ENCODE measurements around the gene MAP3K10. TPM values are rescaled to one million over a fixed set of nuclear protein-coding genes. Genes with fewer than 3 reads are reported as not detected.

MAP3K10 gene
- total and polyA plus RNA-seq, 12 donors, result 10.8 to 31.2 (median 15.8) TPM

DNA sequence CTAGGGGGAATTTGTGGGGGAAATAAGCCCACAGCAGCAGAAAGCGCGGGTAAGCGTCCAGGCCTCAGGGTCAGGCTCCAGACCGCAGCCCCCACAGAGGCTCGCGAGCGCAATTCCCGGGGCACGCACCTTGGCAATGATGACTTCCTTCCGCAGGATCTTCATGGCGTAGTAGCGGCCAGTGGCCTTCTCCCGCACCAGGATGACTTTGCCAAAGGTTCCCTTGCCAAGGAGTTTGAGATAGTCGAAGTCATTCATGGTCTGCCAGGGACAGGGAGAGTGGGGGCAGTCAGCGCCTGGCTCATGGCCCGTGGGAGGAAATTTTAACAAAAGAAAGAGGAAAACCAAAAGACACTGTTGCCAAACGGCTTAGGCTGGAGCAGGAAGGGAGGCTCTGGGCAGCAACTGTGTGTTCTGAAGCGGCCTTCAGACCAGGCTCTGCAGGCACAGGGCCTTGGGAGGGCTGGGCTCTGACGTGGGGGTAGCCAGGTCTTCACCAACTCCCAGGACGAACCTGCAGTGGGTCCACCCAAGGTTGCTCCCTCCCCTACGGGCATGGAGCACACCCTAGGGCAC is 50.7 kb downstream of the MAP3K10 start:
- ATAC-seq (peak; percentile 85 to 94 (median 89)), DNase-seq (peak; percentile 69 to 83)
- Histone ChIP-seq H3K27ac (peak overlapping the region in 9 of 10 donors; percentile 16 to 79 (median 67)), H3K27me3 (no peaks in the 10 kb centered on the region), H3K9me3 (no peaks in the 10 kb centered on the region), H3K36me3 (peaks cover 0 to 55% (median 27%) of the 10 kb centered on the region in 9 donors), H3K4me3 (no peak overlapping the region), H3K4me1 (peaks cover 12 to 47% (median 30%) of the 10 kb centered on the region in 9 donors)
- intact Hi-C loops (cut with DNase I), result no loop called here
- TF ChIP-seq, protein P1, sequence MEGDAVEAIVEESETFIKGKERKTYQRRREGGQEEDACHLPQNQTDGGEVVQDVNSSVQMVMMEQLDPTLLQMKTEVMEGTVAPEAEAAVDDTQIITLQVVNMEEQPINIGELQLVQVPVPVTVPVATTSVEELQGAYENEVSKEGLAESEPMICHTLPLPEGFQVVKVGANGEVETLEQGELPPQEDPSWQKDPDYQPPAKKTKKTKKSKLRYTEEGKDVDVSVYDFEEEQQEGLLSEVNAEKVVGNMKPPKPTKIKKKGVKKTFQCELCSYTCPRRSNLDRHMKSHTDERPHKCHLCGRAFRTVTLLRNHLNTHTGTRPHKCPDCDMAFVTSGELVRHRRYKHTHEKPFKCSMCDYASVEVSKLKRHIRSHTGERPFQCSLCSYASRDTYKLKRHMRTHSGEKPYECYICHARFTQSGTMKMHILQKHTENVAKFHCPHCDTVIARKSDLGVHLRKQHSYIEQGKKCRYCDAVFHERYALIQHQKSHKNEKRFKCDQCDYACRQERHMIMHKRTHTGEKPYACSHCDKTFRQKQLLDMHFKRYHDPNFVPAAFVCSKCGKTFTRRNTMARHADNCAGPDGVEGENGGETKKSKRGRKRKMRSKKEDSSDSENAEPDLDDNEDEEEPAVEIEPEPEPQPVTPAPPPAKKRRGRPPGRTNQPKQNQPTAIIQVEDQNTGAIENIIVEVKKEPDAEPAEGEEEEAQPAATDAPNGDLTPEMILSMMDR (IDR thresholded peaks at IDR 0.05), result no peak
- WGBS, 2 donors, result 28 to 35% methylated on average over 21 of the region's 21 CpGs

DNA sequence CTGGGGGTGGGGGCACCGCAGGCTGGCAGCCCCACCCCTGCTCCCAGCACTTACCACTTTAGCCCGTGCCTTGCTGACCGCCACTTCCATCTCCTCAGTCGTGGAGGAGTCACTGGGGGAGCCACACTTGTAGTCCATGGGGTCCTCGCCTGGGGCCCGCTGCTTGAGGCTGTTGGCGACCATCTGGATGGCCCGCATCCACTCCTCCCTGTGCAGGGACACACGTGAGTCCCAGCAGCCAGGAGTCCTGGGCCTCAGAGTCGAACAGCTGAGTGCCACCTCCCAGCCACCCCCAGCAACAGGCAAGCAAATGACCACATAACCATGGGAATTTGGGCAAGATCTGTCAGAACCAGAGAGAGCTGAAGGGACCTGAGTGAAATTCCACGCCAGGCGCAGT is 51.3 kb downstream of the MAP3K10 start:
- peaks cover 0 to 50% (median 22%) of the 10 kb centered on the region in 9 donors for H3K36me3 ChIP-seq
- H3K27me3 ChIP-seq, result no peaks in the 10 kb centered on the region
- WGBS, 2 donors, result 69 to 77% methylated on average over 12 of the region's 12 CpGs
- TF ChIP-seq, protein P1 (IDR thresholded peaks at IDR 0.05), result no peak
- H3K27ac ChIP-seq, result peak overlapping the region in 9 of 10 donors; percentile 16 to 79 (median 64)
- ATAC-seq (peak in 5 of 8 donors; percentile 1 to 21 (median 6)), DNase-seq (no peak)
- peaks cover 12 to 47% (median 30%) of the 10 kb centered on the region in 9 donors for H3K4me1 ChIP-seq
- intact Hi-C loops (cut with DNase I), result no loop called here
- no peaks in the 10 kb centered on the region for H3K9me3 ChIP-seq
- H3K4me3 ChIP-seq, result no peak overlapping the region

DNA sequence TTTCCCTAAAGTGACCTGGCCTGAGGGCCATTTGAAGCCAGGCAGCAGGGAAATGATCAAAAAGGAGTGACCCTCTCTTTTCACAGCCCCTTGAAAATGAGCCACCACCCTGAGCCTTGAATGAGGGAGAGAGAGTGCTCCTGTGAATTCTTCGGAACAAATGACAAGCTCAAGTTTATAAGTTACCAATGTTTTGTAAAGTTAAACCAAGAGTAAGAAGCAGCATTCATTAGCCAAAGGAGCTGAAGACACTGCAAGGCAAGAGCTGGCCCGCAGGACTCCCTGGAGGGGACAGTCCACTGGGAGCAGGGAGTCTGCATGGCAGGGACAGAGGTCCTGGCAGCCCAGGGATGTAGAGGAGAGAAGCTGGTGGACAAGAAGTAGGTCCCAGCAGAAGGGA is 52.0 kb downstream of the MAP3K10 start:
- Histone ChIP-seq H3K36me3 (peaks cover 0 to 46% (median 17%) of the 10 kb centered on the region in 9 donors), H3K4me3 (no peak overlapping the region), H3K27me3 (no peaks in the 10 kb centered on the region), H3K9me3 (no peaks in the 10 kb centered on the region), H3K27ac (no peak overlapping the region), H3K4me1 (peaks cover 12 to 51% (median 35%) of the 10 kb centered on the region in 9 donors)
- intact Hi-C loops (cut with DNase I), result no loop called here
- TF ChIP-seq, protein P1 (IDR thresholded peaks at IDR 0.05), result no peak
- WGBS, 2 donors, result 91 to 97% methylated on average over 2 of the region's 2 CpGs
- ATAC-seq (no peak), DNase-seq (no peak)

DNA sequence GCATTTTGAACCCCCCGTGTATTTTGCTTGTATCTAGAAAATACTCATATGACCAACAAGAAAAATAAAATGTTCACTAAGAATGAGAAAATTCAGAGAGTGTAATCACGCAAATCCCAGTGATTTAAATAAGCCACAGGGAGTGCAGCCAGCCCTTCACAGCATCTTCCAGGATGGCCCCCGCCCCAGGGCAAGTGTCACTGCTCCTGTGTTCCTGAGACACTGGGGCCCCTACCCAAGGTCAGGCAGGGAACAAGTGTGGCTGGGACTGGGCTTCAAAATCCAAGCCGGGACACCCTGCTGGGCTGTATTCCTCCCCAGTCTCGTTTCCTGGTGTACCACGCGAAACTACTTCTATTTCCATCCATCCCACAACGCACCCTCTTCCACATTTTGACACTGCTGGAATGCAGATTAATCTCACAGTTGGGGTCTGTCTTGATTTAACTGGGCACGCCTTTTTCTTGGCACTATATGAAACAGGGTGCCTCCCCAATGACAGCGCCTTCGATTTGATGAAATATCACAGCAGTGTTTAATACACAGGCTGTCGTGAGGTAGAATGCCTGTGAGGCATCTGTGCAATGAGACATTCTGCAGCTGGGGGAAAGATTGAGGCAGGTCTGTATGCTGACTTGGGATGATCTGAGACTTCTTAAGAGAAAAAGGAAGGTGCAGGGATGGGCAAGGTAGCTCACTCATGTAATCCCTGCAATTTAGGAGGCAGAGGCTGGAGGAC is 53.5 kb downstream of the MAP3K10 start:
- Histone ChIP-seq H3K27ac (no peak overlapping the region), H3K4me1 (peaks cover 12 to 53% (median 35%) of the 10 kb centered on the region in 9 donors), H3K4me3 (no peak overlapping the region), H3K27me3 (no peaks in the 10 kb centered on the region), H3K36me3 (peaks cover 0 to 39% (median 8%) of the 10 kb centered on the region in 9 donors), H3K9me3 (no peaks in the 10 kb centered on the region)
- intact Hi-C loops (cut with DNase I), result no loop called here
- TF ChIP-seq, protein P1 (IDR thresholded peaks at IDR 0.05), result no peak
- no peak for DNase-seq
- WGBS, 2 donors, result 59 to 72% methylated on average over 12 of the region's 12 CpGs
- ATAC-seq, result no peak
